Nephron progenitor cell (in vitro differentiated cells): ENCODE results near the gene TNPO3.

Source experiments
- DNase-seq: peaks from one replicate; pipeline ENCODE4 v3.0.0; 2021
- H3K27ac Mint-ChIP-seq: 2 replicates; pipeline ENCODE4 v1.8.0; 2021; ENCODE audit warnings: mild to moderate bottlenecking, moderate library complexity, mixed read lengths
- H3K27me3 Mint-ChIP-seq: 2 replicates; pipeline ENCODE4 v1.8.0; 2021; ENCODE audit warnings: mild to moderate bottlenecking, low read depth, mixed read lengths; ENCODE audit not compliant: poor library complexity
- H3K36me3 Mint-ChIP-seq: 2 replicates; pipeline ENCODE4 v1.8.0; 2021; ENCODE audit warnings: low read depth, mixed read lengths
- H3K4me1 Mint-ChIP-seq: 2 replicates; pipeline ENCODE4 v1.8.0; 2021; ENCODE audit warnings: mixed read lengths
- H3K4me3 Mint-ChIP-seq: 2 replicates; pipeline ENCODE4 v1.8.0; 2021; ENCODE audit warnings: mild to moderate bottlenecking, moderate library complexity, mixed read lengths
- H3K9me3 Mint-ChIP-seq: 2 replicates; pipeline ENCODE4 v1.8.0; 2021; ENCODE audit warnings: mild to moderate bottlenecking, moderate library complexity, mixed read lengths
- TF ChIP-seq, protein P1 (sequence below): fragments of 200-600 bp; sonication (generic); IDR thresholded peaks from 2 replicates; pipeline ENCODE4 v1.5.0; 2021; ENCODE audit warnings: antibody characterized with exemption

Gene TNPO3

DNA sequence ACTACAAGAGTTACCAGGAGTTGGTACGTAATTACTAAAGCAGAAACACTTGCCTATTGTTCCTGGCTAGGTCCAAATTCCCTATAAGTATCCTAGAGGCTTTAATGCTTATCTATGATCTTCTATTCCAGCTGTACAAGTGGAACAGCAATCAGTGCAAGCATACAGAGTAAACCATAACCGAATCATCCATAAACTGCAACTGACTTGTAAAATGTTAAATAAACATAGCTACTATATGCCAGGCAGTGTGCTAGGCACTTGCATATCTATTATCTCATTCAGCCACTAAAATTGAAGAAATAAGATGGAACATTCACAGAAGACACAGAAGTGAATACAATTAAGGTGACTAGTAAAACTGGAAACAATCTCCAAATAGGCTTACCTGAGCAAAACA, 61.5 kb downstream of the TNPO3 start:
- H3K27me3 Mint-ChIP-seq = no peaks in the 10 kb centered on the region
- no peak for DNase-seq
- H3K36me3 Mint-ChIP-seq = peaks cover 66% of the 10 kb centered on the region
- peaks cover 12% of the 10 kb centered on the region for H3K4me1 Mint-ChIP-seq
- H3K4me3 Mint-ChIP-seq = no peak overlapping the region
- peak overlapping the region; percentile 97 for H3K27ac Mint-ChIP-seq
- H3K9me3 Mint-ChIP-seq = no peaks in the 10 kb centered on the region
- TF ChIP-seq, protein P1, sequence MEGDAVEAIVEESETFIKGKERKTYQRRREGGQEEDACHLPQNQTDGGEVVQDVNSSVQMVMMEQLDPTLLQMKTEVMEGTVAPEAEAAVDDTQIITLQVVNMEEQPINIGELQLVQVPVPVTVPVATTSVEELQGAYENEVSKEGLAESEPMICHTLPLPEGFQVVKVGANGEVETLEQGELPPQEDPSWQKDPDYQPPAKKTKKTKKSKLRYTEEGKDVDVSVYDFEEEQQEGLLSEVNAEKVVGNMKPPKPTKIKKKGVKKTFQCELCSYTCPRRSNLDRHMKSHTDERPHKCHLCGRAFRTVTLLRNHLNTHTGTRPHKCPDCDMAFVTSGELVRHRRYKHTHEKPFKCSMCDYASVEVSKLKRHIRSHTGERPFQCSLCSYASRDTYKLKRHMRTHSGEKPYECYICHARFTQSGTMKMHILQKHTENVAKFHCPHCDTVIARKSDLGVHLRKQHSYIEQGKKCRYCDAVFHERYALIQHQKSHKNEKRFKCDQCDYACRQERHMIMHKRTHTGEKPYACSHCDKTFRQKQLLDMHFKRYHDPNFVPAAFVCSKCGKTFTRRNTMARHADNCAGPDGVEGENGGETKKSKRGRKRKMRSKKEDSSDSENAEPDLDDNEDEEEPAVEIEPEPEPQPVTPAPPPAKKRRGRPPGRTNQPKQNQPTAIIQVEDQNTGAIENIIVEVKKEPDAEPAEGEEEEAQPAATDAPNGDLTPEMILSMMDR = no peak

DNA sequence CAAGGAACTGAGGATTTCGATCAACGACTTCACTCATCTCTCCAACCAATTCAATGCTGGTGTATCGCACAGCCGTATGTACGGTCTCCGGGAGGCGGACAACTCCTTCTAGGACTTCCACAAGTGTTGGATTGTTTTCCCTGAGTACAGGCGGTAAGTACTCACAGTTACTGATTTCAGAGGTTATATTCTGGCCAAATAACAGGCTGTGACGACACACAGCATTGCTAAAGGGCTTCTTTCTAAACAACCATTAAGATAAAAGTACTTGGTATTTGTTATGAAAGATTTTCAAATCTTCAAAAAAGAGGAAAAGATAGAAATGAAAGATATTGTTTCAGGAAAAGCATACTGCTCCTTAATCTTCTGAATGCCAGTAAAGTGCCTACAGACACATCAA, 65.0 kb downstream of the TNPO3 start:
- H3K9me3 Mint-ChIP-seq = no peaks in the 10 kb centered on the region
- peaks cover 12% of the 10 kb centered on the region for H3K4me1 Mint-ChIP-seq
- peaks cover 67% of the 10 kb centered on the region for H3K36me3 Mint-ChIP-seq
- no peak for DNase-seq
- TF ChIP-seq, protein P1 = no peak
- H3K27ac Mint-ChIP-seq = no peak overlapping the region
- no peaks in the 10 kb centered on the region for H3K27me3 Mint-ChIP-seq
- no peak overlapping the region for H3K4me3 Mint-ChIP-seq

DNA sequence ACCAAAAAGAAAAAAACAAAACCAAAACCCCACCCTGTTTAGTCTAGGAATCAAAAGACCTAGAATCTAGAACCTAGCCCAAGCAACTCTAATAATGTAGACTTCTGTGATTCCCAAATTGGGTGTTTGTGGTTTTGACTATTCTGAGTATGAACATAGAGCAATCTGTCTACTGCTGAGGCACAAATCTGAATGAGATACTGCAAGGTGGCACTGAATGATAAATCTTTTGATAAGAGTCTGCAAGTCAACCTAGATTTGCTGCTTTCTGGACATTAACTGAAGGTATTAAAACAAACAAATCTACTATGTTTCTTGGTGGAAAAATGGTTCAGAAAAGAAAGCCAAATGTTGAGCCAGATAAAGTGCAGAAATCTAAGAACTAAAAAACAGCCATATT, 66.5 kb downstream of the TNPO3 start:
- peaks cover 78% of the 10 kb centered on the region for H3K36me3 Mint-ChIP-seq
- no peak for DNase-seq
- no peaks in the 10 kb centered on the region for H3K9me3 Mint-ChIP-seq
- H3K27ac Mint-ChIP-seq = no peak overlapping the region
- TF ChIP-seq, protein P1 = no peak
- no peaks in the 10 kb centered on the region for H3K27me3 Mint-ChIP-seq
- H3K4me3 Mint-ChIP-seq = no peak overlapping the region
- peaks cover 17% of the 10 kb centered on the region for H3K4me1 Mint-ChIP-seq

DNA sequence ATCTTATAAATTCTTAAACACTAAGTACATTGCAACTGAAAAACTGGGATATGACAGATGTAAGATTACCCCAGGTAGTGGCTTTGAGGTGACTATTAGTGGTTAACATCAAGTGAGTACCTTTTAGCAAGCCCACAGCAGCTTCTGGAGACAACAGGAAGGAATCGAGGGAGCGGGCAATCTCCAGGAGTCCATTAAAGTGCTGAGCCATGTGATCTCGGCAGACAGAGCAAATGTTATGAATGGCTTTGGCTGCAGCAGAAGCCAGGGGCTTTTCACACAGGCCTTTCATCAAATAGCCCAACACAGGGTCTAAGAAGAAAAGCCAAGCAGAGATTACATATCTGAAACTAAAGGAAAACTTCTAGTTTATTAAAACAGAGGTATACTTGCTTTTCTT, 68.3 kb downstream of the TNPO3 start:
- Mint-ChIP-seq H3K9me3 (no peaks in the 10 kb centered on the region), H3K4me1 (peaks cover 19% of the 10 kb centered on the region), H3K4me3 (no peak overlapping the region), H3K27ac (no peak overlapping the region), H3K27me3 (no peaks in the 10 kb centered on the region), H3K36me3 (peaks cover 90% of the 10 kb centered on the region)
- DNase-seq = no peak
- TF ChIP-seq, protein P1 = no peak

DNA sequence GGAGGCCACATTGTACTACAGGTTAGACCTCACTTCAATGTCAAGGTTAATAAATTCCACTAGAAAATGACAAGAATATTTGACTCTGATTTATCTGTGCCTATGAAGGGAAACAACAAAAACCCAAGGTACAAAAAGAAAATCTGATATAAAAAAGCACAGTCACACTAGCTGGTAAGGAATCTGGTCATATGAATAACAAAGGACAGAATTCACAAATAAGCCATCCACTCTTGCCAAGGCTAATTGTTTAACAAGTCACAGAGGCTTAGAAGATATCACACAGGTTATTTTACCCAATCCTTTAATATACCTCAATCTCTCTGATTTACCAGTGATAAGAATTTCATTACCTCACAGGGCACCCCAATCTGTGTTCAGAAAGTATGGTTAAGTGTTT, 69.3 kb downstream of the TNPO3 start:
- Mint-ChIP-seq H3K36me3 (peaks cover 91% of the 10 kb centered on the region), H3K4me3 (no peak overlapping the region), H3K27ac (no peak overlapping the region), H3K9me3 (no peaks in the 10 kb centered on the region), H3K4me1 (peaks cover 19% of the 10 kb centered on the region), H3K27me3 (no peaks in the 10 kb centered on the region)
- TF ChIP-seq, protein P1 = no peak
- DNase-seq = no peak

DNA sequence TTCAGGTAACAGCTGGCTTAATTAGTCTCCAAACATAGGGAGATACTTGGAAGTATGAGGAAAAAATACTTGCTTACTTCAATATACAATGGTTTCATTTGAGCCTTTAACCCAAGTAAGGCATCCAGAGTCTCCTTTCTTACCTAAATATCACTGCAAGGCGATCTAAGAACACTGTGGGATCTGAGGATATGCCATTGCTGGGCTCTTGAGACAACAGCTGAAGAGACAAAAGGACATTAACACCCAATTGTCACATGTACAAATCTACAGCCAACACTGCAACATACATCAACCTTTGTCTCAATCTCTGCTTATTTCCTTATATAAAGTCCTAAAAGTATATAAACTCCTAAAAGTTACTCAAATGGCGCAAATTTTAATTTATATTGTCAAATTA, 72.8 kb downstream of the TNPO3 start:
- H3K4me1 Mint-ChIP-seq = peaks cover 19% of the 10 kb centered on the region
- peaks cover 81% of the 10 kb centered on the region for H3K36me3 Mint-ChIP-seq
- H3K27ac Mint-ChIP-seq = no peak overlapping the region
- no peak for DNase-seq
- TF ChIP-seq, protein P1 = no peak
- H3K27me3 Mint-ChIP-seq = no peaks in the 10 kb centered on the region
- no peaks in the 10 kb centered on the region for H3K9me3 Mint-ChIP-seq
- H3K4me3 Mint-ChIP-seq = no peak overlapping the region
